Left ventricle myocardium inferior (tissue), 1 donor: ENCODE data around the gene SYNPO2. TPM values are rescaled to one million over a fixed set of nuclear protein-coding genes. Genes with fewer than 3 reads are reported as not detected.
A peak's percentile ranks its signal among the peaks of the same experiment; 100 is the strongest.
"Not testable (repeated sequence)": the region's sequence is repeated elsewhere in the genome, so short reads cannot be mapped to it uniquely, and the experiment has no call there.

Experiments used
- DNase-seq: peaks from one replicate; pipeline ENCODE4 v3.0.0-alpha.2; 2020
- H3K27ac ChIP-seq: fragments of 200-600 bp; replicated peaks from 2 replicates; pipeline ENCODE4 v1.8.0; 2021
- H3K27me3 ChIP-seq: fragments of 200-600 bp; 2 replicates; pipeline ENCODE4 v1.8.0; 2021; ENCODE audit warnings: low read depth
- H3K36me3 ChIP-seq: fragments of 200-600 bp; 2 replicates; pipeline ENCODE4 v1.8.0; 2021
- H3K4me1 ChIP-seq: fragments of 200-600 bp; 2 replicates; pipeline ENCODE4 v1.8.0; 2021
- H3K4me3 ChIP-seq: fragments of 200-600 bp; 2 replicates; pipeline ENCODE4 v1.8.0; 2021; ENCODE audit warnings: mild to moderate bottlenecking, moderate library complexity
- H3K9me3 ChIP-seq: fragments of 200-600 bp; replicated peaks from 2 replicates; pipeline ENCODE4 v1.8.0; 2021
- intact Hi-C: fragments of 100-400 bp; cut with micrococcal nuclease; formaldehyde crosslinking; loops from one replicate; pipeline ENCODE4 v1.11.0; 2022
- total RNA-seq: library from RNA; stranded (reverse); fragmentation: NEBNext Ultra II Directional; extraction: Animal tissue kit (Norgen Biotek cat#: 25700); gene quantifications from one replicate; pipeline ENCODE4 v1.2.1, GENCODE V29; 2021
- TF ChIP-seq, protein P1 (sequence below): fragments of 200-600 bp; IDR thresholded peaks from 2 replicates; pipeline ENCODE4 v1.8.0; 2021; ENCODE audit warnings: antibody characterized with exemption, mild to moderate bottlenecking, borderline replicate concordance
- donor health status: DM: no; HTN: yes; CAD: no; lungs with severe emphysema.

Gene SYNPO2
- total RNA-seq, 1 donor from 2014 or later = 239 TPM

DNA sequence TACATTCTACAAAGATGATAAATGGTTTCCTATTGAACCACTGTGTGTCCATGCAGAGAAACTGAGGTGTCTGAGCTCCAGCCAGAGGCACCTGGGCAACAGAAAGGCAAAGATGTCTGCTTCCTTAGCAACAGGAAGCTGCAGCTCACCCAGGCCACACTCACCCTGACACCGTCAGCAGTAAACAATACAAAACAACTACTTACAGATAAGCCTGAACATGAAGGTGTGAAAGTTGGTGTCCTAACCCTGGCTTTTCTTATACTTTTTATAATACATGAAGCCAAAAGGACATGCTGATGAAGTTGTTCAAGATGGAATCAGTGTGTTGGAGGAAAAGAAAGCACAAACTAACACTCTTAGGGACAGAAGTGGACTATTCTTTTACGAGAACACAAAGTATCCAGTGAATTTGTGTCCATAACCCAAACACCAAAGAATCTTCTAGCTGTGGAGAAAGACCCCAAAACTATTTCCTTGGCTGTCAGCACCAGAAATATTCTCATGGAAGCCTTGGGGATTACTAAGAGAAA, 117.3 kb downstream of the SYNPO2 start:
- H3K4me3 ChIP-seq = no peak overlapping the region
- intact Hi-C loops = no loop called here
- no peaks in the 10 kb centered on the region for H3K9me3 ChIP-seq

DNA sequence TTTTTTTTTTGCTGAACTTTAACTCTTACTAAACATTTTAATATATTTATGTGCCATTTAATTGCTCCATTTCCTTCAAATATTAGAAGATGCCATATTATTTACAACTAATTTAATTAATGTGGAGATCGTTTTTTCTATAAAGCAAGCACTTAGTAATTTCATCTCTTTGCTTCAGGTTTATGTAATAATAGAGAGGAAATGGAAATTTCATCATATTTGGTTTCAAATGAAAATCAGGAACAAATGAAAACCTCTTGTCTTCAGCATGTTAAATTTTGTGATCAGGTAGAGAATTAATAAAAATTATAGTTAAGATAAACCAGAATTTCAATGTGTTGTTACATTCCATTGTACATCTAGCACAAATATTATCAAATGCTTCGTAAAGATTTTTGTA, 120.1 kb downstream of the SYNPO2 start:
- no peak for DNase-seq
- H3K27ac ChIP-seq = no peak overlapping the region
- H3K9me3 ChIP-seq = no peaks in the 10 kb centered on the region
- TF ChIP-seq, protein P1, sequence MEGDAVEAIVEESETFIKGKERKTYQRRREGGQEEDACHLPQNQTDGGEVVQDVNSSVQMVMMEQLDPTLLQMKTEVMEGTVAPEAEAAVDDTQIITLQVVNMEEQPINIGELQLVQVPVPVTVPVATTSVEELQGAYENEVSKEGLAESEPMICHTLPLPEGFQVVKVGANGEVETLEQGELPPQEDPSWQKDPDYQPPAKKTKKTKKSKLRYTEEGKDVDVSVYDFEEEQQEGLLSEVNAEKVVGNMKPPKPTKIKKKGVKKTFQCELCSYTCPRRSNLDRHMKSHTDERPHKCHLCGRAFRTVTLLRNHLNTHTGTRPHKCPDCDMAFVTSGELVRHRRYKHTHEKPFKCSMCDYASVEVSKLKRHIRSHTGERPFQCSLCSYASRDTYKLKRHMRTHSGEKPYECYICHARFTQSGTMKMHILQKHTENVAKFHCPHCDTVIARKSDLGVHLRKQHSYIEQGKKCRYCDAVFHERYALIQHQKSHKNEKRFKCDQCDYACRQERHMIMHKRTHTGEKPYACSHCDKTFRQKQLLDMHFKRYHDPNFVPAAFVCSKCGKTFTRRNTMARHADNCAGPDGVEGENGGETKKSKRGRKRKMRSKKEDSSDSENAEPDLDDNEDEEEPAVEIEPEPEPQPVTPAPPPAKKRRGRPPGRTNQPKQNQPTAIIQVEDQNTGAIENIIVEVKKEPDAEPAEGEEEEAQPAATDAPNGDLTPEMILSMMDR = no peak
- H3K4me1 ChIP-seq = peaks cover 58% of the 10 kb centered on the region
- H3K36me3 ChIP-seq = no peaks in the 10 kb centered on the region
- no peaks in the 10 kb centered on the region for H3K27me3 ChIP-seq
- intact Hi-C loops = no loop called here
- H3K4me3 ChIP-seq = no peak overlapping the region

More for the DNA sequence above, 117.3 kb downstream of the SYNPO2 start:
- Histone ChIP-seq H3K36me3 (no peaks in the 10 kb centered on the region), H3K4me1 (peaks cover 72% of the 10 kb centered on the region), H3K27ac (peak overlapping the region; percentile 47), H3K27me3 (no peaks in the 10 kb centered on the region)
- no peak for DNase-seq
- TF ChIP-seq, protein P1 = no peak

DNA sequence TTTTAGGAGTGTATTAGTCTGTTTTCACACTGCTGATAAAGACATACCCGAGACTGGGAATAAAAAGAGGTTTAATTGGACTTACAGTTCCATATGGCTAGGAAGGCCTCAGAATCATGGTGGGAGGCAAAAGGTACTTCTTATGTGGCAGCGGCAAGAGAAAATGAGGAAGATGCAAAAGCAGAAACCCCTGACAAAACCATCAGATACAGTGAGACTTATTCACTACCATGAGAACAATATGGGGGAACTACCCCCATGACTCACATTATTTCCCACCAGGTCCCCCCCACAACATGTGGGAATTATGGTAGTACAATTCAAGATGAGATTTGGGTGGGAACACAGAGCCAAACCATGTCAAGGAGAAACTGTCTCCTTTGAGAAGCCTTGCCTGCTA, 121.6 kb downstream of the SYNPO2 start:
- intact Hi-C loops, H3K9me3 ChIP-seq, H3K27me3 ChIP-seq, H3K4me3 ChIP-seq, DNase-seq, H3K36me3 ChIP-seq: not testable (repeated sequence)
- Histone ChIP-seq H3K4me1 (peaks cover 68% of the 10 kb centered on the region), H3K27ac (peak overlapping the region; percentile 71)

DNA sequence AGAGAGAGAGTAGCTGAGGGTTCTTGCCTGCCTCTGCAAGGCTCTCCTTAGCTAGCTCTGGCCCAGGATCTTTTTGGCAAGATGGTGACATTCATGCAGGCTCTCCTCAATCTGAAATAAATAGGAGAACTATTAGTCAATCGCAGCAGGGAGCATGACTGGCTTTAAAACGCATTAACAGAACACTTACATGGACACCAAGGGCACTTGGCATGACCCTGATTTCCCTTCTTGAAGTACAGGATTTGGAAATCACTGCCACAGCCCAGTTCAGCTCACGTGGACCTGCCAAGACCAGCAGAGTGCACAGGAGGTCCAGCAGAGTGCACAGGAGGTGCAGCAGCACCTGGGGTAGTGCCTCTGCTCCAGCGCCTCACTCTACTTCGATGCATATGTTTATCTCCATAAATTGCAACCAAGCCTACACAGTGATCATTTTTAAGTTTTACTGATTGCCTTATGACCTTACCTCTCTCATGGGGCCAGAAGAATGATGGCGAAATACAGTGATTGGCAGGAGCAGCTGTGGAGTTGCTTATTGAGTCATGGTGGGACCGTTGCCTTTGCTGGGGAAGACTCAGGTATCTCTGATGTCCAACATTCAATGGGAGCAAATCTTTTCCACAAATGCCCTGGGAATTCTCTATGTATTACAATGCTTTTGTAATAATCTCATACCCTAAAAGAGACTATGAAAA, 122.4 kb downstream of the SYNPO2 start:
- TF ChIP-seq, protein P1 = no peak
- Histone ChIP-seq H3K27me3 (no peaks in the 10 kb centered on the region), H3K9me3 (no peaks in the 10 kb centered on the region), H3K27ac (peak overlapping the region; percentile 71), H3K4me1 (peaks cover 70% of the 10 kb centered on the region), H3K36me3 (no peaks in the 10 kb centered on the region), H3K4me3 (no peak overlapping the region)
- DNase-seq = no peak
- intact Hi-C loops = no loop called here

DNA sequence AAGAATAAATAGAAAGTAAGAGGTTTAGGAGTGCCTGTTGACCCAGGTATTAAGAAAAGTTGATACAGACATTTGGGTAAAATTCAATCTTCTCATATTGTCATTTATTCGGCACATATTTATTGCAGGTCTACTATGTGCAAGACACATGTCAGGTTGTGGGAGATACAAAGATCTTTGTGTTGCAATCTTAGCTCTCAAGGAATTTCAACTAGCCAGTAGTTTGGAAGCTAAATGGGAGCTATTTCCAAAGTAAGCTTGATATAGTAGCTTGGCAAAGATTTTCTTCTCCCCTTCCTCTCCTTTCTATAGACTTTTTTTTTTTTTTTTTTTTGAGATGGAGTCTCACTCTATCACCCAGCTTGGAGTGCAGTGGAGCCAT, 122.9 kb downstream of the SYNPO2 start:
- Histone ChIP-seq H3K27ac (peak overlapping the region; percentile 71), H3K9me3 (no peaks in the 10 kb centered on the region), H3K4me3 (no peak overlapping the region), H3K36me3 (no peaks in the 10 kb centered on the region), H3K27me3 (no peaks in the 10 kb centered on the region), H3K4me1 (peaks cover 70% of the 10 kb centered on the region)
- TF ChIP-seq, protein P1 = no peak
- no peak for DNase-seq
- intact Hi-C loops = no loop called here

DNA sequence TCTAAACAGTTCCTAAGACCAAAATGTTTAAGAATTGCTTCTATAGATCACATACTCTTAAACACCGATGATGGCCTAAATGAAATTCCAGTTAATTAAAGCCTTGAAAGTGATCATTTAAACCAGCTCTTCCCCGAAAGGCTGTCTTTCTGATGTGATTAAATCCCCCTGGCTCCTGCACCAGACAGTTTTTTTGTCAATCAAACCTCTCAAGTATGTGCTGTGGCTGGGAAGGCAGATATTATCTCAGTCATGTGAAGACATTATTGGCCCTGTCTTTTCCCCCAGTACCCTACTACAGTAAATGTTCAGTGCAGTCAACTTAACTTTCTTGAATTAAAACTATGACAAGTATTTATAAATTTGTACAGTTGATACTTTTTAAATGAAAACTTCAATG, 126.0 kb downstream of the SYNPO2 start:
- Histone ChIP-seq H3K4me1 (peaks cover 60% of the 10 kb centered on the region), H3K4me3 (no peak overlapping the region), H3K9me3 (peaks cover 2% of the 10 kb centered on the region), H3K27me3 (no peaks in the 10 kb centered on the region), H3K27ac (peak overlapping the region; percentile 22), H3K36me3 (no peaks in the 10 kb centered on the region)
- no peak for DNase-seq
- intact Hi-C loops = no loop called here
- TF ChIP-seq, protein P1 = no peak
